Body of pancreas (tissue), 4 donors: Measurements from ENCODE around the gene CERS5. TPM values are rescaled to one million over a fixed set of nuclear protein-coding genes. Genes with fewer than 3 reads are reported as not detected.

Experiments used
- ATAC-seq: fragments of 150-250 bp; one replicate; pipeline ENCODE4 v1.9.1; 2016
- DNase-seq, 4 donors: peaks; one replicate each; pipeline ENCODE4 v3.0.0-alpha.2; 2019
- H3K27ac ChIP-seq, 4 donors: fragments of 200-600 bp; sonication (generic); 1 replicate in 3 of 4; 2 replicates in 1 of 4; pipeline versions ENCODE4 v1.5.1 to v1.6.1; 2016 to 2019; ENCODE audit warnings: mild to moderate bottlenecking in 1 of 4, mixed read lengths in 1 of 4, moderate library complexity in 1 of 4
- H3K27me3 ChIP-seq, 2 donors: fragments of 200-600 bp; sonication (generic); one replicate each; pipeline ENCODE4 v1.6.0; 2016; ENCODE audit warnings: mild to moderate bottlenecking in 1 of 2
- H3K36me3 ChIP-seq, 2 donors: fragments of 200-600 bp; sonication (generic); replicated peaks in 1 of 2; 2 replicates each; pipeline ENCODE4 v1.5.1; 2016; ENCODE audit warnings: low read depth in 2 of 2; ENCODE audit not compliant: insufficient read depth in 1 of 2
- H3K4me1 ChIP-seq: fragments of 200-600 bp; sonication (generic); one replicate; pipeline ENCODE4 v1.6.0; 2016
- H3K4me3 ChIP-seq, 2 donors: fragments of 200-600 bp; sonication (generic); 1 replicate in 1 of 2; 2 replicates in 1 of 2; pipeline ENCODE4 v1.5.1; 2016 to 2019
- H3K9me3 ChIP-seq, 3 donors: fragments of 200-600 bp; sonication (generic); 1 replicate in 2 of 3; 2 replicates in 1 of 3; pipeline ENCODE4 v1.5.1; 2016
- CTCF ChIP-seq, 7 experiments: fragments of 450-650 bp in 4 of 7; fragments of 200-600 bp in 3 of 7; sonication (generic) in 3 of 7; IDR thresholded peaks; one replicate each; pipeline ENCODE4 v1.5.1; 2016 to 2019; ENCODE audit warnings: antibody characterized with exemption in 7 of 7
- POLR2A ChIP-seq, 3 donors: fragments of 450-650 bp; IDR thresholded peaks; one replicate each; pipeline ENCODE4 v1.6.1; 2016; ENCODE audit warnings: antibody characterized with exemption in 3 of 3, mild to moderate bottlenecking in 2 of 3
- WGBS, 2 donors: methylation state at CpG; one replicate each; pipeline ENCODE4 v1.1.5; 2017; 5-methylcytosine and 5-hydroxymethylcytosine counted together
- intact Hi-C: fragments of 100-400 bp; cut with DNase I; formaldehyde crosslinking; loops from one replicate; pipeline ENCODE4 v1.15.1; 2023
- total RNA-seq, 2 donors: library from RNA; depleted of rRNA; stranded (reverse); fragments of >200 nt; gene quantifications; one replicate each; pipeline ENCODE4 v1.1.0, GENCODE V29; 2016

CERS5 gene
- 10 to 100 TPM; 17.8 to 20.2 TPM for total RNA-seq

- H3K27ac ChIP-seq, result peak within 1 kb of the TSS; percentile 69 to 88 (median 82)
- ATAC-seq (peak; percentile 99), DNase-seq (peak; percentile 98 to 100 (median 99))
- no peaks in the 10 kb centered on the region for H3K9me3 ChIP-seq
- H3K4me1 ChIP-seq, result peaks cover 17% of the 10 kb centered on the region
- intact Hi-C loops, result no loop called here
- H3K4me3 ChIP-seq, result peak within 1 kb of the TSS; percentile 52 to 60
- 0 to 1% methylated on average over 31 to 69 of the region's 70 CpGs for WGBS, 2 donors
- H3K36me3 ChIP-seq, result no peaks in the 10 kb centered on the region
- H3K27me3 ChIP-seq, result no peaks in the 10 kb centered on the region
- TF ChIP-seq POLR2A (IDR thresholded peaks at IDR 0.05) (peak; percentile 39 to 75 (median 72)), CTCF (IDR thresholded peaks at IDR 0.05) (peak in 3 of 7 experiments; percentile 28 to 56 (median 49))
Measured at GRCh38 chr12:50167049-50167828, at the start of gene CERS5. CERS5 (minus strand) TSS chr12:50167369; CDS start chr12:50167297, 72 bp downstream.

DNA sequence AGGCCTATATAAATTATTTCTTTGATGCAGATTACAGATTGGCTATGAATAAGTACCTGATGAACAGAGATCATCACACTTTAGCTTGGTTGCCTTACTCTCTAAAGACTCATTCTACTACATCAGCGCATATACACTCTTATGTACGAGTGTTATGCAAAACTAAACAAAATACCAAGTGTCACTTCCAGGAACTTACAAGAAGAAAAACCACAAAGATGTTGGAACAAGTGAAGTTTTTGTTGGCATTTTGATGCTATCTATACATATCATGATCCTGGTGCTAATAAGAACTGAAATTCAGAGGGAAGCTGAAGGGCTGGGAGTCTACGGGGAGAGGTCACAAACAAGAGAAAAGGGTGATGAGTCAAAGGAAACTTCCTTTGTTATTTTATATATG lies 47.9 kb upstream of the CERS5 start:
- Histone ChIP-seq H3K9me3 (no peaks in the 10 kb centered on the region), H3K27ac (no peak overlapping the region), H3K4me3 (no peak overlapping the region), H3K27me3 (no peaks in the 10 kb centered on the region), H3K36me3 (no peaks in the 10 kb centered on the region), H3K4me1 (no peaks in the 10 kb centered on the region)
- DNase-seq, result no peak
- intact Hi-C loops, result no loop called here
- no peak for TF ChIP-seq POLR2A (IDR thresholded peaks at IDR 0.05)
- no peak for TF ChIP-seq CTCF (IDR thresholded peaks at IDR 0.05)
- WGBS, 2 donors, result 91 to 94% methylated on average over 3 of the region's 3 CpGs
- no peak for ATAC-seq

- H3K9me3 ChIP-seq, result no peaks in the 10 kb centered on the region
- H3K4me1 ChIP-seq, result no peaks in the 10 kb centered on the region
- intact Hi-C loops, result no loop called here
- TF ChIP-seq POLR2A (IDR thresholded peaks at IDR 0.05) (no peak), CTCF (IDR thresholded peaks at IDR 0.05) (no peak)
- DNase-seq (no peak), ATAC-seq (no peak)
- no peak overlapping the region for H3K27ac ChIP-seq
- 4 to 13% methylated on average over 1 of the region's 1 CpG for WGBS, 2 donors
- no peaks in the 10 kb centered on the region for H3K36me3 ChIP-seq
- no peak overlapping the region for H3K4me3 ChIP-seq
- no peaks in the 10 kb centered on the region for H3K27me3 ChIP-seq
Measured at GRCh38 chr12:50214018-50214417, 46.8 kb upstream of the CERS5 start.

DNA sequence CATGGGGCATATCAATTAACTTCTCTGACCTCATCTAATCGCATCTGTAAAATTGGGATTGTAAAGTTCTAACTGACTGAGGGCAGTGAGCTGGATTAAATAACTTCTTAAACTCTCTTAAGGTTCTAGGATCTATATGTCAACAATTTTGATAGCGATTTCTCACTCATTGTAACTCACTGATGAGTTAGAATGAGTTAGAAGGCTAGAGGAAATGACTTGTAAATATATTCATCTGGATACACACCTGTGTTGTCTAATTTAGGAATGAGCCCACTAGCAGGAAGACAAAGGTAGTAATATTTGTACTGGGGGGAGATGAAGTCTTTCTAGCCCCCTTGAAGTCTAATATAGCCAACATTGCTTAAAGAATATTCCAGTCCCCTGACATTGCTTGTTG lies 46.3 kb upstream of the CERS5 start:
- no peak overlapping the region for H3K27ac ChIP-seq
- no peaks in the 10 kb centered on the region for H3K4me1 ChIP-seq
- no peak overlapping the region for H3K4me3 ChIP-seq
- TF ChIP-seq POLR2A (IDR thresholded peaks at IDR 0.05) (no peak), CTCF (IDR thresholded peaks at IDR 0.05) (no peak)
- no peak for DNase-seq
- H3K27me3 ChIP-seq, result no peaks in the 10 kb centered on the region
- intact Hi-C loops, result no loop called here
- no peaks in the 10 kb centered on the region for H3K9me3 ChIP-seq
- no peak for ATAC-seq
- WGBS, 2 donors, result 92 to 98% methylated on average over 2 of the region's 2 CpGs
- no peaks in the 10 kb centered on the region for H3K36me3 ChIP-seq

DNA sequence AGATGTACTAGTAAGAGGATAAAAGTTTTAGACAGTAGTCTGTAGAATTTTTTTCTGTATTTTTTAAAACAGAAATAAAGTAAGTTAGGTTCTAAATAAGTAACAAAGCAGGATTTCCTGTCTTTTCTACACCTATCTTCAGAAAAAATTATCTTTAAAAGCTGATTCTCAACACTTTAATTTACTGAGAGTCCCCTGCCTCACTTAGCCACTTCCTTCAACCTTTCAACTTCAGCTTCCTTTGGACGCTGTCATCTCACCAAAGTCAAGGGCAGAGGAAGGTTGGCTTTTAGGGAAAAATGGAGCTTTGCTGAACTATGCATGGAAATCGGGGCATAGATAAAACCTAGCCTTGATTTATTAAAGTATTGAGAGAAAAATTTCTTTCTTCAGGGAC lies 44.9 kb upstream of the CERS5 start:
- Histone ChIP-seq H3K27me3 (no peaks in the 10 kb centered on the region), H3K27ac (peak overlapping the region in 1 of 4 donors; percentile 53), H3K9me3 (no peaks in the 10 kb centered on the region), H3K4me1 (no peaks in the 10 kb centered on the region), H3K36me3 (no peaks in the 10 kb centered on the region), H3K4me3 (no peak overlapping the region)
- no peak for ATAC-seq
- intact Hi-C loops, result no loop called here
- TF ChIP-seq CTCF (IDR thresholded peaks at IDR 0.05), result no peak
- TF ChIP-seq POLR2A (IDR thresholded peaks at IDR 0.05), result no peak
- DNase-seq, result no peak
- WGBS, 2 donors, result 83 to 85% methylated on average over 2 of the region's 2 CpGs
